Measurements from ENCODE around the gene PLA2G10. TPM values are rescaled to one million over a fixed set of nuclear protein-coding genes. Genes with fewer than 3 reads are reported as not detected.

The PLA2G10 gene
- total and polyA plus RNA-seq, 2 of the 13 experiments (the other 11 are each of a cell fraction or from before 2014, with no cell fraction given), result not detected

DNA sequence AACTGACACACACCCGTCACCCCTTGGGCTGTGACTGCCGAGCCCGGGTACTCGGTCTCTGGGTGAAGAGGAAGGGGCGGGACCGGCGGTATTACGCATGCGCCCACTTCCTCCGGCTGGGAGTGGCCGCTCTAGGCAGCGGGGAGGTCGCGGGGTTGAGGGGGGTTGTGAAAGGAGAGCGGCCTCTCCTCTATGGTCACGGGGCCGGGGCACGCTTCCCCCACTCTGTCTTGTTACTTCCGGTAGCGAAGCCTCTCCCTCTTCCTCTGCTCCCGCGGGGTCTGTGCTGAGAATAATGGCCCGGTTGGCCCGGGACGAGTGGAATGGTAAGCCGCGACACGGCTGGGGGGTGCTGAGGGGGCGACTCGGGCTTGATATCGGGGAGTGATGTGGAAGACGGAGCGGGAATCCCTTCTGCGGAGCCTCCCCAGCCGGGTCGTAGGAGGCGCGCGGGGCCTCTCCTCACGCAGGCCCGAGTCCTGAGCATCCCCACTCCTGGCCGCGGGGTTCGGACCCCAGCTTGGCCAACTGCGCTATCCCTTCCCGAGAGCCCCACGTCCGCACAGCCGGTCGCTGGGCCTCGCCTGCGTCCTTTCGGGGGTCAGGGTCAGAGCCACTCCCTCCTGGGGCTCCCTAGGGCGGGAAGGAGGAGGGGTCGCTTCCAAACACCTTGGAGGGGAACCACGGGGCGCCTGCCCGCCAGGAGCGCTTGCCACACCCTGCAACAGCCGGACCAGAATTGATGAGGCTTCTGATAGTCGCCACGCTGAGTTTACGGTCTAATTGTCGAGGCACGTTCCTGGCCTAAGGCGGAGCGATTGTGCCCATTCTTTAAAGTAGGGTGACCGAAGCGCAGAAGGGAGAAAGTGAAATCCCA lies 61.2 kb downstream of the PLA2G10 start, which contains the start of gene BFAR (continued):
- TF ChIP-seq BCL6 (CRISPR knock-in tag; IDR thresholded peaks at IDR 0.05), result peak; percentile 39; the same call in 1 of the 2 replicates
- peak; percentile 95 for TF ChIP-seq THAP11 (CRISPR knock-in tag; IDR thresholded peaks at IDR 0.05)
- no peak for TF ChIP-seq ZNF484 (CRISPR knock-in tag; IDR thresholded peaks at IDR 0.05; ENCODE audit: borderline replicate concordance, low read depth)
- 0 out of 2 replicates have a peak, but pooled peaks have one; percentile 78 for TF ChIP-seq ZNF615 (CRISPR knock-in tag; IDR thresholded peaks at IDR 0.05; ENCODE audit: borderline replicate concordance)
- no peak; the same call in 1 of the 2 replicates for TF ChIP-seq ZNF790 (CRISPR knock-in tag; IDR thresholded peaks at IDR 0.05; ENCODE audit: borderline replicate concordance)
- TF ChIP-seq, protein P1, sequence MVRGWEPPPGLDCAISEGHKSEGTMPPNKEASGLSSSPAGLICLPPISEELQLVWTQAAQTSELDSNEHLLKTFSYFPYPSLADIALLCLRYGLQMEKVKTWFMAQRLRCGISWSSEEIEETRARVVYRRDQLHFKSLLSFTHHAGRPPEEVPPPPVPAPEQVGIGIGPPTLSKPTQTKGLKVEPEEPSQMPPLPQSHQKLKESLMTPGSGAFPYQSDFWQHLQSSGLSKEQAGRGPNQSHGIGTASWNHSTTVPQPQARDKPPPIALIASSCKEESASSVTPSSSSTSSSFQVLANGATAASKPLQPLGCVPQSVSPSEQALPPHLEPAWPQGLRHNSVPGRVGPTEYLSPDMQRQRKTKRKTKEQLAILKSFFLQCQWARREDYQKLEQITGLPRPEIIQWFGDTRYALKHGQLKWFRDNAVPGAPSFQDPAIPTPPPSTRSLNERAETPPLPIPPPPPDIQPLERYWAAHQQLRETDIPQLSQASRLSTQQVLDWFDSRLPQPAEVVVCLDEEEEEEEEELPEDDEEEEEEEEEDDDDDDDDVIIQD (CRISPR knock-in tag; IDR thresholded peaks at IDR 0.05; ENCODE audit: low read depth), result peak; percentile 80; the same call in 1 of the 2 replicates
- peak; percentile 95 for TF ChIP-seq ARNTL (CRISPR knock-in tag; IDR thresholded peaks at IDR 0.05)
- TF ChIP-seq, protein P2, sequence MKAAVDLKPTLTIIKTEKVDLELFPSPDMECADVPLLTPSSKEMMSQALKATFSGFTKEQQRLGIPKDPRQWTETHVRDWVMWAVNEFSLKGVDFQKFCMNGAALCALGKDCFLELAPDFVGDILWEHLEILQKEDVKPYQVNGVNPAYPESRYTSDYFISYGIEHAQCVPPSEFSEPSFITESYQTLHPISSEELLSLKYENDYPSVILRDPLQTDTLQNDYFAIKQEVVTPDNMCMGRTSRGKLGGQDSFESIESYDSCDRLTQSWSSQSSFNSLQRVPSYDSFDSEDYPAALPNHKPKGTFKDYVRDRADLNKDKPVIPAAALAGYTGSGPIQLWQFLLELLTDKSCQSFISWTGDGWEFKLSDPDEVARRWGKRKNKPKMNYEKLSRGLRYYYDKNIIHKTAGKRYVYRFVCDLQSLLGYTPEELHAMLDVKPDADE (CRISPR knock-in tag; IDR thresholded peaks at IDR 0.05), result peak; percentile 82; the same call in 1 of the 2 replicates
- no peak for TF ChIP-seq PAX8 (CRISPR knock-in tag; IDR thresholded peaks at IDR 0.05; ENCODE audit: borderline replicate concordance)
- TF ChIP-seq TMF1 (CRISPR knock-in tag; IDR thresholded peaks at IDR 0.05; ENCODE audit: low read depth), result peak; percentile 90; the same call in 1 of the 2 replicates
- TF ChIP-seq ZNF253 (CRISPR knock-in tag; IDR thresholded peaks at IDR 0.05; ENCODE audit: borderline replicate concordance), result peak; percentile 43; the same call in 1 of the 2 replicates
- TF ChIP-seq ZC3H4 (CRISPR knock-in tag; IDR thresholded peaks at IDR 0.05; ENCODE audit: borderline replicate concordance), result peak; percentile 37; the same call in 1 of the 2 replicates
- TF ChIP-seq MEF2D (CRISPR knock-in tag; IDR thresholded peaks at IDR 0.05), result peak; percentile 50; the same call in 1 of the 2 replicates
- TF ChIP-seq, protein P3, sequence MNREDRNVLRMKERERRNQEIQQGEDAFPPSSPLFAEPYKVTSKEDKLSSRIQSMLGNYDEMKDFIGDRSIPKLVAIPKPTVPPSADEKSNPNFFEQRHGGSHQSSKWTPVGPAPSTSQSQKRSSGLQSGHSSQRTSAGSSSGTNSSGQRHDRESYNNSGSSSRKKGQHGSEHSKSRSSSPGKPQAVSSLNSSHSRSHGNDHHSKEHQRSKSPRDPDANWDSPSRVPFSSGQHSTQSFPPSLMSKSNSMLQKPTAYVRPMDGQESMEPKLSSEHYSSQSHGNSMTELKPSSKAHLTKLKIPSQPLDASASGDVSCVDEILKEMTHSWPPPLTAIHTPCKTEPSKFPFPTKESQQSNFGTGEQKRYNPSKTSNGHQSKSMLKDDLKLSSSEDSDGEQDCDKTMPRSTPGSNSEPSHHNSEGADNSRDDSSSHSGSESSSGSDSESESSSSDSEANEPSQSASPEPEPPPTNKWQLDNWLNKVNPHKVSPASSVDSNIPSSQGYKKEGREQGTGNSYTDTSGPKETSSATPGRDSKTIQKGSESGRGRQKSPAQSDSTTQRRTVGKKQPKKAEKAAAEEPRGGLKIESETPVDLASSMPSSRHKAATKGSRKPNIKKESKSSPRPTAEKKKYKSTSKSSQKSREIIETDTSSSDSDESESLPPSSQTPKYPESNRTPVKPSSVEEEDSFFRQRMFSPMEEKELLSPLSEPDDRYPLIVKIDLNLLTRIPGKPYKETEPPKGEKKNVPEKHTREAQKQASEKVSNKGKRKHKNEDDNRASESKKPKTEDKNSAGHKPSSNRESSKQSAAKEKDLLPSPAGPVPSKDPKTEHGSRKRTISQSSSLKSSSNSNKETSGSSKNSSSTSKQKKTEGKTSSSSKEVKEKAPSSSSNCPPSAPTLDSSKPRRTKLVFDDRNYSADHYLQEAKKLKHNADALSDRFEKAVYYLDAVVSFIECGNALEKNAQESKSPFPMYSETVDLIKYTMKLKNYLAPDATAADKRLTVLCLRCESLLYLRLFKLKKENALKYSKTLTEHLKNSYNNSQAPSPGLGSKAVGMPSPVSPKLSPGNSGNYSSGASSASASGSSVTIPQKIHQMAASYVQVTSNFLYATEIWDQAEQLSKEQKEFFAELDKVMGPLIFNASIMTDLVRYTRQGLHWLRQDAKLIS (CRISPR knock-in tag; IDR thresholded peaks at IDR 0.05), result peak; percentile 52; the same call in 1 of the 2 replicates
- peak; percentile 94 for TF ChIP-seq KMT2B (CRISPR knock-in tag; IDR thresholded peaks at IDR 0.05)
- TF ChIP-seq ONECUT2 (CRISPR knock-in tag; IDR thresholded peaks at IDR 0.05), result no peak; the same call in 1 of the 2 replicates
- no peak for TF ChIP-seq ZNF207 (IDR thresholded peaks at IDR 0.05; ENCODE audit: borderline replicate concordance)
- peak; percentile 92 for TF ChIP-seq ZBTB38 (CRISPR knock-in tag; IDR thresholded peaks at IDR 0.05)
- TF ChIP-seq, protein P4, sequence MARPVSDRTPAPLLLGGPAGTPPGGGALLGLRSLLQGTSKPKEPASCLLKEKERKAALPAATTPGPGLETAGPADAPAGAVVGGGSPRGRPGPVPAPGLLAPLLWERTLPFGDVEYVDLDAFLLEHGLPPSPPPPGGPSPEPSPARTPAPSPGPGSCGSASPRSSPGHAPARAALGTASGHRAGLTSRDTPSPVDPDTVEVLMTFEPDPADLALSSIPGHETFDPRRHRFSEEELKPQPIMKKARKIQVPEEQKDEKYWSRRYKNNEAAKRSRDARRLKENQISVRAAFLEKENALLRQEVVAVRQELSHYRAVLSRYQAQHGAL (CRISPR knock-in tag; IDR thresholded peaks at IDR 0.05; ENCODE audit: not compliant biosample characterization), result peak; percentile 72

All from HepG2 (cell line).